WTC11 (cell line): Measurements from ENCODE around the gene PRSS57. TPM values are rescaled to one million over a fixed set of nuclear protein-coding genes. Genes with fewer than 3 reads are reported as not detected.

Source experiments
- total RNA-seq: library from RNA; stranded (reverse); gene quantifications from 3 replicates; pipeline ENCODE4 v1.2.3, GENCODE V29; 2021

PRSS57 gene
- total RNA-seq, 1 experiment from 2014 or later, result not detected

Other genes with a start within 250 kb of the PRSS57 start
- gene SHC2, start 234.4 kb downstream of the PRSS57 start, total RNA-seq, result 8.4 to 9.8 TPM (median 9.0 TPM) in 3 replicates
- gene MADCAM1, start 199.0 kb downstream of the PRSS57 start, total RNA-seq, result 3.2 to 4.7 TPM (median 3.9 TPM) in 3 replicates
- gene TPGS1, start 188.0 kb downstream of the PRSS57 start, total RNA-seq, result 14.3 to 18.8 TPM (median 14.9 TPM) in 3 replicates
- gene CDC34, start 163.7 kb downstream of the PRSS57 start, total RNA-seq, result 124 to 129 TPM (median 126 TPM) in 3 replicates
- 0.21 to 0.68 TPM (median 0.60 TPM) in 3 replicates for gene GZMM, start 151.4 kb downstream of the PRSS57 start, total RNA-seq
- gene BSG, start 122.9 kb downstream of the PRSS57 start, total RNA-seq, result 758 to 847 TPM (median 841 TPM) in 3 replicates
- 8.0 to 9.2 TPM (median 8.1 TPM) in 3 replicates for gene HCN2, start 105.6 kb downstream of the PRSS57 start, total RNA-seq
- gene POLRMT, start 61.9 kb downstream of the PRSS57 start, total RNA-seq, result 113 to 139 TPM (median 116 TPM) in 3 replicates
- 1.4 to 1.6 TPM (median 1.6 TPM) in 3 replicates for gene FGF22, start 55.6 kb downstream of the PRSS57 start, total RNA-seq
- gene RNF126, start 32.2 kb downstream of the PRSS57 start, total RNA-seq, result 66.7 to 84.4 TPM (median 68.1 TPM) in 3 replicates
- 8.7 to 12.2 TPM (median 10.1 TPM) in 3 replicates for gene FSTL3, start 19.1 kb downstream of the PRSS57 start, total RNA-seq
- gene PALM, start 13.5 kb upstream of the PRSS57 start, total RNA-seq, result 17.7 to 25.6 TPM (median 22.1 TPM) in 3 replicates
- 0.66 to 0.78 TPM (median 0.70 TPM) in 3 replicates for gene MISP, start 55.7 kb upstream of the PRSS57 start, total RNA-seq
- gene PTBP1, start 102.0 kb upstream of the PRSS57 start, total RNA-seq, result 663 to 692 TPM (median 680 TPM) in 3 replicates
- 60.6 to 86.8 TPM (median 83.9 TPM) in 3 replicates for gene PLPPR3, start 126.5 kb upstream of the PRSS57 start, total RNA-seq
- gene AZU1, start 132.4 kb upstream of the PRSS57 start, total RNA-seq, result 1.2 to 3.3 TPM (median 2.5 TPM) in 3 replicates
- 0.53 to 0.82 TPM (median 0.61 TPM) in 3 replicates for gene PRTN3, start 145.5 kb upstream of the PRSS57 start, total RNA-seq
- gene ELANE, start 156.9 kb upstream of the PRSS57 start, total RNA-seq, result not detected in 3 replicates
- gene CFD, start 164.2 kb upstream of the PRSS57 start, total RNA-seq, result 1.7 to 2.7 TPM (median 2.5 TPM) in 3 replicates
- 66.9 to 88.8 TPM (median 84.5 TPM) in 3 replicates for gene MED16, start 197.7 kb upstream of the PRSS57 start, total RNA-seq
- not detected in 3 replicates for gene RNU6-9, start 198.0 kb upstream of the PRSS57 start, total RNA-seq
- gene R3HDM4, start 217.8 kb upstream of the PRSS57 start, total RNA-seq, result 85.5 to 99.5 TPM (median 88.3 TPM) in 3 replicates
- gene KISS1R, start 221.9 kb upstream of the PRSS57 start, total RNA-seq, result 2.9 to 4.4 TPM (median 3.6 TPM) in 3 replicates
- 102 to 116 TPM (median 113 TPM) in 3 replicates for gene ARID3A, start 230.6 kb upstream of the PRSS57 start, total RNA-seq